NCI-H526 (cell line): ENCODE measurements around the gene LRP3.

ENCODE experiments used
- DNase-seq, 2 experiments: peaks; one replicate each; lab custom pipeline; 2025; lab: John Stamatoyannopoulos, UW

LRP3 gene

DNA sequence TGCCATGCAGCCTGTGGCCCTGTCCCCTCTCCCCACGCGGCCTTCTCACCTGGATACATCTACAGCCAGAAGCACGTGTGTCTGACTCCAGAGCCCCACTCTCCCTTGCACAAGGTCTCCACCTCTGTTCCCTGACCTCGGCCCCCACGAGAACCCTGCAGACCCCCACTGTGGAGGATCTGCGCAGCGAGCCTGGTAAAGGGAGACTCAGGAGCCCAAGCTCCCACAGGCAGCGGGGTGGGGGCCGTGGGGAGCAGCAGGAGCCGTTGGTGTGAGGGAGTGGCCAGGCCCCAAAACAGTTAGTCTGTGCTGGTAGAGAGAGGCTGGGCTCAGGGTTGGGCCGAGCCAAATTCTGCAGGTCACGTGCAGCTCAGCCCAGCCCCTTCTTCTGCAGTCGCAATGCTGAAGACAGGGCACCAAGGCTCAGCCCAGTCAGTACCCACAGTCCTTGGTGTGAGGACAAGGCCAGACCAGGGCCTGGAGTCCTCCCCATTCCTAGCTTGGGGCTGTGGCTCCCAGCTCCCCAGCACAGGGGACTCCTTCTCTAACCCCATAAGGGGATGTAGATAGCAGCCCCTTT is 60.2 kb downstream of the LRP3 start:
- no peak for DNase-seq

DNA sequence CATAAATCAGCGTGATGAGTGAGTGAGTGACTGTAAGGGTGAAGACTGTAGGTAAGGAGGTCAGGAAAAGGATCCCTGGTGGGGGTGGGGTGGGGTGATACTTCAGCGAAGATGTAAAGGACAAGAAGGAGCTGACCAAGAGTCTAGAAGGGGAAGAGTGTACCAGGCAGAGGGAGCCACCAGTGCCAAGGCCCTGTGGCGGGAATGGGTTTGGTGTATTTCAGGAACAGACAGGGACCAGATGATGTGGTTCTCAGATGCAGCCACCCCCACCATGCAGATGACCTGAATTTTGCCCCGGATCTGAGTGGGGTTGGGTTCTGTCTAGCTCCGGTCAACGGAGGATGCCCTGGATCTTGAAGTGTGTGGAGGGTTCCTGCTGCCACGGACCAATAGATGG is 61.7 kb downstream of the LRP3 start:
- DNase-seq, result no peak

DNA sequence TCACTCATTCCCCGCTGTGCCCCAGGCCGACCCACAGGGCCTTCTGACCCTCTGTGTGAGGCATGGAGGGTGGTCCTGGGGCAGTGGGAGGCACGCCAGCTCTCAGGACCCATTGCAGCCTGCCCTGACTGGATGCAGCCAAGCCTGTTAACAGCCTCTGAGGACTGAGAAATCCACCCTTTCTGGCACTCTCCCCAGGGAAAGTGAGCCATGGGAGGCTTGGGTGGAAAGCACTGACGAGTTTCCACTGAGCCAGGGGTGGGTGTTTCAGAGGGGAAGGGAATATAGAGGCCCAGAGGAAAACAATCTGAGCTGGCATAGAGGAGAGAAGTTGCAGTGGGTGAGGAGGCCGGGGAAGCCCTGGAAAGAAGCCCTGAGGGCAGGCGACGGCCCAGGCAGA is 62.1 kb downstream of the LRP3 start:
- DNase-seq, result no peak

DNA sequence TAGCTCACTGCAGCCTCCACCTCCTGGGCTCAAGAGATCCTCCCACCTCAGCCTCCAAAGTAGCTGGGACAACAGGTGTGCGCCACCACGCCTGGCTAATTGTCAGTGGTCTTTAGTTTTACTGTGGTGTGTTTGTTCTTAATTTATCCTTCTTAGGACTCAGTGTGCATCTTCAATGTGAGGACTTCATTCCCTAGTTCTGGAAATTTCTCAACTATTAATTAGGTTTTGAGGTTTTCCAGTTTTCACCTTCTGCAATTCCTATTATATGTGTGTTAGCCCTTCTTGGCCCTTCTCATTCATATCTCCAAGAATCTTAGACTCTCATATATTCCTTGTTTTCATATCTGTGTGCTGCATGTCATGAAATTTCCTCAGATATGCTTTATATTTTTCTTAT is 63.7 kb downstream of the LRP3 start:
- no peak for DNase-seq
